K562 (cell line): ENCODE results near the gene PDCD1LG2. TPM values are rescaled to one million over a fixed set of nuclear protein-coding genes. Genes with fewer than 3 reads are reported as not detected.

Experiments
- ATAC-seq: fragments of 200-7000 bp; cut with Tn5 transposase; 3 replicates; pipeline ENCODE4 v1.9.1; 2020; ENCODE audit warnings: moderate library complexity
- BruUV-seq: library from RNA; stranded (reverse); fragments of 400-500 nt; replicated peaks from 2 replicates; lab custom pipeline; 2021; lab: Mats Ljungman, UMichigan
- CTCF ChIA-PET: fragments of 300-600 bp; formaldehyde crosslinking; extraction: SDS; loops from one replicate; lab custom pipeline; 2021; ENCODE audit warnings: low intra/inter-chr PET ratio; lab: Yijun Ruan, JAX
- POLR2A ChIA-PET: fragments of 300-600, 350-650 bp; sonication (Branson Sonifier 250); formaldehyde crosslinking; extraction: SDS; loops from one replicate; lab custom pipeline; 2021; ENCODE audit warnings: antibody characterized with exemption, inconsistent platforms; lab: Yijun Ruan, JAX
- DNase-seq, 4 experiments: peaks; one replicate each; pipeline versions ENCODE4 v3.0.0 to v3.0.0-alpha.2; 2011 to 2018; ENCODE audit warnings: low spot score in 3 of 4, mixed read lengths in 3 of 4; ENCODE audit errors: extremely low read depth in 1 of 4
- FAIRE-seq: peaks from 2 replicates; lab custom pipeline; 2011; peaks lifted over from hg19 to GRCh38; lab: Jason Lieb, UNC
- H2AFZ ChIP-seq: 2 replicates; pipeline ENCODE4 v1.6.0; 2011; ENCODE audit warnings: low read depth, low read length, control low read depth, inconsistent platforms
- H3K27ac ChIP-seq: fragments of 200-600 bp; 3 replicates; pipeline ENCODE4 v1.8.0; 2011; ENCODE audit warnings: low read depth, mild to moderate bottlenecking, control low read depth, inconsistent platforms, low read length, moderate library complexity, mixed read lengths; ENCODE audit errors: extremely low read depth
- H3K27me3 ChIP-seq, 2 experiments: fragments of 300-600 bp in 1 of 2; 2 replicates in 1 of 2; 3 replicates in 1 of 2; pipeline versions ENCODE4 v1.6.0 to v1.8.0; 2011; ENCODE audit warnings: inconsistent platforms in 2 of 2, low read length in 2 of 2, mild to moderate bottlenecking in 1 of 2, mixed read lengths in 1 of 2, moderate library complexity in 1 of 2; ENCODE audit not compliant: control insufficient read depth in 2 of 2, insufficient read depth in 2 of 2
- H3K36me3 ChIP-seq: fragments of 300-600 bp; 3 replicates; pipeline ENCODE4 v1.8.0; 2011; ENCODE audit warnings: mild to moderate bottlenecking, low read length, inconsistent platforms; ENCODE audit not compliant: control insufficient read depth, insufficient read depth
- H3K4me1 ChIP-seq, 2 experiments: fragments of 200-600 bp in 1 of 2; replicated peaks in 1 of 2; 2 replicates in 1 of 2; 3 replicates in 1 of 2; pipeline versions ENCODE4 v1.5.1 to v1.8.0; 2011; ENCODE audit warnings: inconsistent platforms in 2 of 2, low read length in 2 of 2, mild to moderate bottlenecking in 1 of 2, mixed read lengths in 1 of 2, moderate library complexity in 1 of 2; ENCODE audit not compliant: control insufficient read depth in 2 of 2, insufficient read depth in 2 of 2
- H3K4me2 ChIP-seq: 2 replicates; pipeline ENCODE4 v1.6.1; 2011; ENCODE audit warnings: low read length, control low read depth, inconsistent platforms, mixed read lengths; ENCODE audit not compliant: insufficient read depth
- H3K4me3 ChIP-seq: fragments of 200-600 bp; sonication (generic), shearing (Covaris generic); 2 replicates; pipeline ENCODE4 v1.5.1; 2016; ENCODE audit warnings: control low read depth, inconsistent platforms
- H3K79me2 ChIP-seq: fragments of 200-600 bp; 3 replicates; pipeline ENCODE4 v1.8.0; 2011; ENCODE audit warnings: low read length, inconsistent platforms; ENCODE audit not compliant: control insufficient read depth, insufficient read depth
- H3K9ac ChIP-seq, 2 experiments: 2 replicates each; pipeline versions ENCODE4 v1.6.0 to v1.6.1; 2011; ENCODE audit warnings: low read depth in 2 of 2, low read length in 2 of 2, control low read depth in 1 of 2, inconsistent platforms in 1 of 2, mild to moderate bottlenecking in 1 of 2, mixed read lengths in 1 of 2; ENCODE audit not compliant: insufficient read depth in 1 of 2
- H3K9me1 ChIP-seq: one replicate; pipeline ENCODE4 v1.6.0; 2011; ENCODE audit warnings: inconsistent platforms, mild to moderate bottlenecking, low read length, moderate library complexity; ENCODE audit not compliant: control insufficient read depth, insufficient read depth
- H3K9me3 ChIP-seq: replicated peaks from 2 replicates; pipeline ENCODE4 v1.5.1; 2011; ENCODE audit warnings: low read depth, low read length, inconsistent platforms; ENCODE audit not compliant: control insufficient read depth, insufficient read depth
- H4K20me1 ChIP-seq: replicated peaks from 2 replicates; pipeline ENCODE4 v1.6.1; 2011; ENCODE audit warnings: low read length, inconsistent platforms, mixed read lengths; ENCODE audit not compliant: control insufficient read depth, insufficient read depth
- C11orf30 ChIP-seq: fragments of 450-650 bp; IDR thresholded peaks from 2 replicates; pipeline ENCODE4 v1.6.1; 2016; ENCODE audit warnings: low read depth, mild to moderate bottlenecking
- DACH1 ChIP-seq: fragments of 450-650 bp; IDR thresholded peaks from 2 replicates; pipeline ENCODE4 v1.6.1; 2018; ENCODE audit not compliant: partially characterized antibody
- EP400 ChIP-seq: fragments of 450-650 bp; IDR thresholded peaks from 2 replicates; pipeline ENCODE4 v1.6.1; 2017; ENCODE audit warnings: antibody characterized with exemption, mild to moderate bottlenecking, moderate library complexity
- FOXA1 ChIP-seq: fragments of 450-650 bp; IDR thresholded peaks from 2 replicates; pipeline ENCODE4 v1.6.1; 2016; ENCODE audit warnings: mild to moderate bottlenecking, borderline replicate concordance
- GATAD2B ChIP-seq: fragments of 450-650 bp; IDR thresholded peaks from 2 replicates; pipeline ENCODE4 v1.6.1; 2017; ENCODE audit warnings: mild to moderate bottlenecking, borderline replicate concordance
- MAFG ChIP-seq: fragments of 450-650 bp; conservative IDR thresholded peaks from 2 replicates; pipeline ENCODE4 v1.6.1; 2016; ENCODE audit warnings: missing genetic modification characterization, missing compliant biosample characterization
- MECOM ChIP-seq: fragments of 250-450 bp; sonication (Bioruptor Pico); IDR thresholded peaks from 2 replicates; pipeline ENCODE4 v1.8.0; 2022; ENCODE audit warnings: inconsistent platforms
- NFYB ChIP-seq: IDR thresholded peaks from 2 replicates; pipeline ENCODE4 v1.6.1; 2011; ENCODE audit warnings: mild to moderate bottlenecking, moderate library complexity; ENCODE audit not compliant: insufficient read length; ENCODE audit errors: extremely low read depth
- PHF20 ChIP-seq: fragments of 450-650 bp; IDR thresholded peaks from 2 replicates; pipeline ENCODE4 v1.6.1; 2018; ENCODE audit not compliant: partially characterized antibody
- POLR2G ChIP-seq: fragments of 200-400 bp; formaldehyde crosslinking; IDR thresholded peaks from 2 replicates; pipeline ENCODE4 v1.6.1; 2017; ENCODE audit warnings: low read depth, mild to moderate bottlenecking, antibody characterized with exemption, low read length, moderate library complexity
- RCOR1 ChIP-seq, 2 experiments: IDR thresholded peaks; 2 replicates each; pipeline ENCODE4 v1.6.1; 2012; ENCODE audit warnings: low read depth in 2 of 2, low read length in 2 of 2, borderline replicate concordance in 1 of 2, improper control_type of control experiment in 1 of 2
- SAFB ChIP-seq: fragments of 200-400 bp; formaldehyde crosslinking; IDR thresholded peaks from 2 replicates; pipeline ENCODE4 v1.6.1; 2017; ENCODE audit warnings: low read depth, low read length, borderline replicate concordance
- TCF7L2 ChIP-seq: fragments of 150-350 bp; IDR thresholded peaks from 2 replicates; pipeline ENCODE4 v1.6.1; 2016; ENCODE audit warnings: low read depth, mild to moderate bottlenecking, low read length, moderate library complexity
- TOE1 ChIP-seq, 2 experiments: fragments of 450-650 bp in 1 of 2; sonication (generic) in 1 of 2; formaldehyde crosslinking in 1 of 2; IDR thresholded peaks; 2 replicates each; pipeline versions ENCODE4 v1.7.1 to v1.8.0; 2016 to 2022; ENCODE audit warnings: borderline replicate concordance in 2 of 2, mild to moderate bottlenecking in 2 of 2, antibody characterized with exemption in 1 of 2, inconsistent platforms in 1 of 2, low read depth in 1 of 2, missing genetic modification reagents in 1 of 2, moderate library complexity in 1 of 2
- ZBTB9 ChIP-seq: fragments of 450-650 bp; formaldehyde crosslinking; IDR thresholded peaks from 2 replicates; pipeline ENCODE4 v1.4.0; 2020; ENCODE audit warnings: mild to moderate bottlenecking, moderate library complexity
- ZFPM2 ChIP-seq: fragments of 250-450 bp; sonication (Bioruptor Pico); IDR thresholded peaks from 2 replicates; pipeline ENCODE4 v1.5.1; 2022; ENCODE audit warnings: mild to moderate bottlenecking
- ZNF146 ChIP-seq: IDR thresholded peaks from one replicate; pipeline ENCODE4 v1.6.1; 2018; ENCODE audit warnings: missing compliant biosample characterization; ENCODE audit not compliant: unreplicated experiment
- ZNF212 ChIP-seq: fragments of 450-650 bp; formaldehyde crosslinking; IDR thresholded peaks from 2 replicates; pipeline ENCODE4 v1.4.0; 2020; ENCODE audit warnings: mild to moderate bottlenecking
- ZNF316 ChIP-seq: fragments of 450-650 bp; IDR thresholded peaks from 2 replicates; pipeline ENCODE4 v1.6.1; 2016
- ZNF398 ChIP-seq: fragments of 250-450 bp; sonication (Bioruptor Pico); IDR thresholded peaks from 2 replicates; pipeline ENCODE4 v1.8.0; 2021; ENCODE audit warnings: moderate library complexity, mild to moderate bottlenecking, inconsistent platforms
- ZNF57 ChIP-seq: fragments of 450-650 bp; formaldehyde crosslinking; IDR thresholded peaks from 2 replicates; pipeline ENCODE4 v1.4.0; 2020; ENCODE audit warnings: mild to moderate bottlenecking, moderate library complexity
- ZNF764 ChIP-seq: fragments of 250-450 bp; sonication (Bioruptor Pico); IDR thresholded peaks from 2 replicates; pipeline ENCODE4 v1.4.0; 2020; ENCODE audit warnings: low read depth, mild to moderate bottlenecking, moderate library complexity
- WGBS: fragments of 100-300 bp; shearing (Covaris generic); methylation state at CpG from one replicate; pipeline ENCODE4 v1.1.6; 2016; ENCODE audit warnings: low coverage, mixed read lengths; ENCODE audit not compliant: insufficient coverage; ENCODE audit errors: missing lambda C conversion rate; 5-methylcytosine and 5-hydroxymethylcytosine counted together
- in situ Hi-C: fragments of 300-500 bp; cut with MboI; formaldehyde crosslinking; loops from 4 replicates; pipeline ENCODE4 v1.15.0; 2018; ENCODE audit warnings: inconsistent platforms, mixed read lengths
- intact Hi-C: fragments of 100-400 bp; cut with micrococcal nuclease; formaldehyde crosslinking; loops from 2 replicates; pipeline ENCODE4 v1.14.2; 2022
- polyA plus RNA-seq, 8 experiments: library from polyadenylated mRNA; depleted of rRNA in 4 of 8; stranded (reverse) in 5 of 8; unstranded in 3 of 8; fragments of >200 nt; fragmentation: Nextera tagmentation in 2 of 8; fragmentation: Illumina TruSeq in 1 of 8; extraction: Ambion mirVana in 2 of 8; extraction: Trizol in 1 of 8; gene quantifications; 2 replicates each; pipeline versions ENCODE4 v1.2.1 to v1.2.3, GENCODE V29; 2011 to 2014; ENCODE audit warnings: inconsistent platforms in 1 of 8, missing spikeins in 1 of 8
- total RNA-seq, 7 experiments: library from RNA; depleted of rRNA in 6 of 7; stranded (reverse); fragments of >200 nt in 6 of 7; fragmentation: Illumina TruSeq in 2 of 7; extraction: Trizol in 2 of 7; gene quantifications; 2 replicates each; pipeline versions ENCODE4 v1.2.1 to v1.2.3, GENCODE V29; 2011 to 2021; ENCODE audit warnings: low replicate concordance in 1 of 7

The PDCD1LG2 gene
- total and polyA plus RNA-seq, 9 of the 15 experiments (the other 6 are each of a cell fraction or from before 2014, with no cell fraction given), result not detected

- intact Hi-C loops, result no loop called here
- no peak for FAIRE-seq
- no peak overlapping the region for H3K4me3 ChIP-seq
- H3K79me2 ChIP-seq, result no peaks in the 10 kb centered on the region
- no TSS peak for BruUV-seq
- H3K27me3 ChIP-seq, result no peaks in the 10 kb centered on the region
- no peaks in the 10 kb centered on the region for H3K36me3 ChIP-seq
- no peaks in the 10 kb centered on the region for H4K20me1 ChIP-seq
- no peaks in the 10 kb centered on the region for H3K9me1 ChIP-seq
- CTCF ChIA-PET, result no interaction called here
- no peaks in the 10 kb centered on the region; a peak in 1 of 5 replicates for H3K4me1 ChIP-seq
- no peak overlapping the region for H3K9ac ChIP-seq
- DNase-seq, result no peak
- H3K4me2 ChIP-seq, result no peak overlapping the region
- H2AFZ ChIP-seq, result no peak overlapping the region
- in situ Hi-C loops, result no loop called here
- no peaks in the 10 kb centered on the region for H3K9me3 ChIP-seq
- no peak overlapping the region for H3K27ac ChIP-seq
- POLR2A ChIA-PET, result no interaction called here
- 21% methylated on average over 5 of the region's 5 CpGs for WGBS
- no peak for ATAC-seq
- TF ChIP-seq NFYB (no peak), ZNF212 (CRISPR knock-in tag) (no peak), ZNF398 (CRISPR knock-in tag) (no peak), ZNF146 (CRISPR knock-in tag) (no peak), ZNF764 (CRISPR knock-in tag) (no peak), PHF20 (no peak), FOXA1 (no peak), EP400 (no peak), MECOM (CRISPR knock-in tag) (no peak), ZNF316 (peak; percentile 67), TCF7L2 (no peak), TOE1 (IDR thresholded peaks at IDR 0.05; ENCODE audit: borderline replicate concordance) (no peak), TOE1 (CRISPR knock-in tag; IDR thresholded peaks at IDR 0.05; ENCODE audit: borderline replicate concordance, low read depth) (no peak), DACH1 (no peak), MAFG (tag) (peak; percentile 52), GATAD2B (no peak), RCOR1 (IDR thresholded peaks at IDR 0.05; ENCODE audit: borderline replicate concordance in 1 of 2, low read depth in 2 of 2, low read length in 2 of 2) (no peak), ZFPM2 (CRISPR knock-in tag) (no peak), SAFB (no peak), ZNF57 (CRISPR knock-in tag) (no peak), POLR2G (no peak), ZBTB9 (CRISPR knock-in tag) (no peak), C11orf30 (peak; percentile 26; the same call in 1 of the 2 replicates)
These were observed 22.5 kb downstream of the PDCD1LG2 start for GRCh38 chr9:5532790-5533189.
